GM12878 (cell line): Measurements from ENCODE around the gene CTRB2.

ENCODE experiments used
- BHLHE40 ChIP-seq, 2 experiments: fragments of 450-650 bp in 1 of 2; IDR thresholded peaks; 2 replicates each; pipeline ENCODE4 v1.6.1; 2011 to 2017; ENCODE audit warnings: low read depth in 2 of 2, borderline replicate concordance in 1 of 2, improper control_type of control experiment in 1 of 2, low read length in 1 of 2, mild to moderate bottlenecking in 1 of 2
- CUX1 ChIP-seq: IDR thresholded peaks from 2 replicates; pipeline ENCODE4 v1.6.1; 2012; ENCODE audit warnings: improper control_type of control experiment, low read depth, low read length; ENCODE audit not compliant: insufficient replicate concordance
- JUNB ChIP-seq: IDR thresholded peaks from 2 replicates; pipeline ENCODE4 v1.6.1; 2016; ENCODE audit warnings: antibody characterized with exemption, mild to moderate bottlenecking

- TF ChIP-seq JUNB = no peak
- no peak for TF ChIP-seq CUX1
- TF ChIP-seq BHLHE40 (IDR thresholded peaks at IDR 0.05; ENCODE audit: borderline replicate concordance in 1 of 2, low read depth in 2 of 2, low read length in 1 of 2) = no peak
These were observed 18.9 kb upstream of the CTRB2 start for GRCh38 chr16:75225678-75226515.
